Measurements from ENCODE around the gene FBXL19.

- TF ChIP-seq POLR2AphosphoS5 (IDR thresholded peaks at IDR 0.05; ENCODE audit: low read depth, low read length) = no peak
- no peak for TF ChIP-seq POLR2A (IDR thresholded peaks at IDR 0.05; ENCODE audit: low read depth, low read length)
- no peak for TF ChIP-seq TAF1 (IDR thresholded peaks at IDR 0.05; ENCODE audit: low read depth, low read length)
- TF ChIP-seq POU2F2 (IDR thresholded peaks at IDR 0.05; ENCODE audit: low read depth, low read length) = no peak
Measured at GRCh38 chr16:30887927-30888326, 35.4 kb upstream of the FBXL19 start.
